WTC11 (cell line): Measurements from ENCODE around the gene IFNG-AS1.

Source experiments
- CTCF ChIP-seq: fragments of 200-600 bp; IDR thresholded peaks from 2 replicates; pipeline ENCODE4 v1.8.0; 2022; ENCODE audit warnings: antibody characterized with exemption
- ELF4 ChIP-seq: sonication (generic); formaldehyde crosslinking; IDR thresholded peaks from 2 replicates; pipeline ENCODE4 v1.8.1; 2022; ENCODE audit warnings: low read depth, mild to moderate bottlenecking, moderate library complexity, missing genetic modification reagents
- MXD4 ChIP-seq: fragments of 250-450 bp; sonication (Bioruptor Pico); IDR thresholded peaks from 2 replicates; pipeline ENCODE4 v1.8.0; 2021; ENCODE audit warnings: mild to moderate bottlenecking, moderate library complexity, borderline replicate concordance
- PRRX2 ChIP-seq: fragments of 250-450 bp; sonication (Bioruptor Pico); IDR thresholded peaks from 2 replicates; pipeline ENCODE4 v1.8.0; 2021; ENCODE audit warnings: mild to moderate bottlenecking
- ZNF512 ChIP-seq: sonication (generic); formaldehyde crosslinking; IDR thresholded peaks from 2 replicates; pipeline ENCODE4 v1.8.1; 2022; ENCODE audit warnings: missing genetic modification reagents, borderline replicate concordance
- TF ChIP-seq, protein P1 (sequence below): sonication (generic); formaldehyde crosslinking; IDR thresholded peaks from 2 replicates; pipeline ENCODE4 v1.8.0; 2023; ENCODE audit warnings: missing genetic modification reagents
- TF ChIP-seq, protein P2 (sequence below): sonication (generic); formaldehyde crosslinking; conservative IDR thresholded peaks from 2 replicates; pipeline ENCODE4 v1.8.1; 2023; ENCODE audit warnings: mild to moderate bottlenecking, low read depth, missing genetic modification reagents, moderate library complexity
- TF ChIP-seq, protein P3 (sequence below): sonication (generic); formaldehyde crosslinking; IDR thresholded peaks from 2 replicates; pipeline ENCODE4 v1.8.1; 2023; ENCODE audit warnings: mild to moderate bottlenecking, missing genetic modification reagents, moderate library complexity

GRCh38 chr12:67943141-67943892, 45.9 kb upstream of the IFNG-AS1 start:
- TF ChIP-seq, protein P1, sequence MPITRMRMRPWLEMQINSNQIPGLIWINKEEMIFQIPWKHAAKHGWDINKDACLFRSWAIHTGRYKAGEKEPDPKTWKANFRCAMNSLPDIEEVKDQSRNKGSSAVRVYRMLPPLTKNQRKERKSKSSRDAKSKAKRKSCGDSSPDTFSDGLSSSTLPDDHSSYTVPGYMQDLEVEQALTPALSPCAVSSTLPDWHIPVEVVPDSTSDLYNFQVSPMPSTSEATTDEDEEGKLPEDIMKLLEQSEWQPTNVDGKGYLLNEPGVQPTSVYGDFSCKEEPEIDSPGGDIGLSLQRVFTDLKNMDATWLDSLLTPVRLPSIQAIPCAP (CRISPR knock-in tag): no peak
- TF ChIP-seq ZNF512 (CRISPR knock-in tag): no peak
- TF ChIP-seq CTCF: peak; percentile 42; the same call in 1 of the 2 replicates
- TF ChIP-seq, protein P2, sequence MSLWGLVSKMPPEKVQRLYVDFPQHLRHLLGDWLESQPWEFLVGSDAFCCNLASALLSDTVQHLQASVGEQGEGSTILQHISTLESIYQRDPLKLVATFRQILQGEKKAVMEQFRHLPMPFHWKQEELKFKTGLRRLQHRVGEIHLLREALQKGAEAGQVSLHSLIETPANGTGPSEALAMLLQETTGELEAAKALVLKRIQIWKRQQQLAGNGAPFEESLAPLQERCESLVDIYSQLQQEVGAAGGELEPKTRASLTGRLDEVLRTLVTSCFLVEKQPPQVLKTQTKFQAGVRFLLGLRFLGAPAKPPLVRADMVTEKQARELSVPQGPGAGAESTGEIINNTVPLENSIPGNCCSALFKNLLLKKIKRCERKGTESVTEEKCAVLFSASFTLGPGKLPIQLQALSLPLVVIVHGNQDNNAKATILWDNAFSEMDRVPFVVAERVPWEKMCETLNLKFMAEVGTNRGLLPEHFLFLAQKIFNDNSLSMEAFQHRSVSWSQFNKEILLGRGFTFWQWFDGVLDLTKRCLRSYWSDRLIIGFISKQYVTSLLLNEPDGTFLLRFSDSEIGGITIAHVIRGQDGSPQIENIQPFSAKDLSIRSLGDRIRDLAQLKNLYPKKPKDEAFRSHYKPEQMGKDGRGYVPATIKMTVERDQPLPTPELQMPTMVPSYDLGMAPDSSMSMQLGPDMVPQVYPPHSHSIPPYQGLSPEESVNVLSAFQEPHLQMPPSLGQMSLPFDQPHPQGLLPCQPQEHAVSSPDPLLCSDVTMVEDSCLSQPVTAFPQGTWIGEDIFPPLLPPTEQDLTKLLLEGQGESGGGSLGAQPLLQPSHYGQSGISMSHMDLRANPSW (CRISPR knock-in tag): no peak
- TF ChIP-seq, protein P3, sequence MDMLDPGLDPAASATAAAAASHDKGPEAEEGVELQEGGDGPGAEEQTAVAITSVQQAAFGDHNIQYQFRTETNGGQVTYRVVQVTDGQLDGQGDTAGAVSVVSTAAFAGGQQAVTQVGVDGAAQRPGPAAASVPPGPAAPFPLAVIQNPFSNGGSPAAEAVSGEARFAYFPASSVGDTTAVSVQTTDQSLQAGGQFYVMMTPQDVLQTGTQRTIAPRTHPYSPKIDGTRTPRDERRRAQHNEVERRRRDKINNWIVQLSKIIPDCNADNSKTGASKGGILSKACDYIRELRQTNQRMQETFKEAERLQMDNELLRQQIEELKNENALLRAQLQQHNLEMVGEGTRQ (CRISPR knock-in tag): no peak
- TF ChIP-seq ELF4: no peak
- TF ChIP-seq MXD4 (CRISPR knock-in tag): no peak
- no peak for TF ChIP-seq PRRX2 (CRISPR knock-in tag)
